Transverse colon (tissue), 4 donors: ENCODE results near the gene SYT17. TPM values are rescaled to one million over a fixed set of nuclear protein-coding genes. Genes with fewer than 3 reads are reported as not detected.

ENCODE experiments used
- DNase-seq: peaks from one replicate; pipeline ENCODE4 v3.0.0-alpha.2; 2019
- H3K27ac ChIP-seq, 4 donors: fragments of 200-600 bp; sonication (generic); 2 replicates each; pipeline ENCODE4 v1.5.1; 2016 to 2018; ENCODE audit warnings: inconsistent platforms in 4 of 4
- H3K27me3 ChIP-seq: fragments of 200-600 bp; sonication (generic); 2 replicates; pipeline ENCODE4 v1.5.1; 2017; ENCODE audit warnings: inconsistent platforms
- H3K36me3 ChIP-seq, 4 donors: fragments of 200-600 bp; sonication (generic); 2 replicates each; pipeline ENCODE4 v1.5.1; 2017 to 2019; ENCODE audit warnings: inconsistent platforms in 4 of 4
- H3K4me1 ChIP-seq, 4 donors: fragments of 200-600 bp; sonication (generic); 2 replicates each; pipeline ENCODE4 v1.5.1; 2017 to 2020; ENCODE audit warnings: inconsistent platforms in 4 of 4
- H3K4me3 ChIP-seq, 4 donors: fragments of 200-600 bp; sonication (generic); 1 replicate in 1 of 4; 2 replicates in 3 of 4; pipeline versions ENCODE4 v1.5.1 to v1.6.1; 2017 to 2019; ENCODE audit warnings: inconsistent platforms in 4 of 4
- H3K9me3 ChIP-seq, 2 donors: fragments of 200-600 bp; sonication (generic); 2 replicates each; pipeline ENCODE4 v1.5.1; 2017 to 2019; ENCODE audit warnings: inconsistent platforms in 2 of 2
- CTCF ChIP-seq, 5 experiments: fragments of 200-600 bp in 3 of 5; fragments of 450-650 bp in 2 of 5; sonication (generic) in 3 of 5; IDR thresholded peaks; 1 replicate in 2 of 5; 2 replicates in 3 of 5; pipeline ENCODE4 v1.5.1; 2016 to 2017; ENCODE audit warnings: antibody characterized with exemption in 5 of 5, inconsistent platforms in 3 of 5, mild to moderate bottlenecking in 2 of 5, moderate library complexity in 1 of 5
- EP300 ChIP-seq: sonication (generic); formaldehyde crosslinking; IDR thresholded peaks from one replicate; pipeline ENCODE4 v1.6.1; 2017; ENCODE audit warnings: antibody characterized with exemption, low read depth
- POLR2A ChIP-seq: fragments of 450-650 bp; IDR thresholded peaks from one replicate; pipeline ENCODE4 v1.6.1; 2016; ENCODE audit warnings: antibody characterized with exemption, mild to moderate bottlenecking, moderate library complexity
- POLR2AphosphoS5 ChIP-seq, 3 donors: sonication (generic); formaldehyde crosslinking; IDR thresholded peaks; one replicate each; pipeline ENCODE4 v1.6.1; 2016; ENCODE audit warnings: antibody characterized with exemption in 3 of 3
- WGBS, 2 donors: methylation state at CpG; one replicate each; pipeline ENCODE4 v1.1.5; 2018; ENCODE audit warnings: low coverage in 1 of 2; 5-methylcytosine and 5-hydroxymethylcytosine counted together
- in situ Hi-C, 4 donors: fragments of 200-750 bp; cut with MboI; loops; one replicate each; pipeline versions ENCODE4 v1.15.0 to v1.15.1; 2017; ENCODE audit warnings: low sequenced_read_pairs in 3 of 4, low pct_ligation_motif_present in 1 of 4, low pct_unique_long_range_greater_than_20kb in 1 of 4
- intact Hi-C: fragments of 100-400 bp; cut with DNase I; formaldehyde crosslinking; loops from one replicate; pipeline ENCODE4 v1.15.1; 2023; ENCODE audit warnings: low total_unique reads
- total RNA-seq, 4 donors: library from RNA; depleted of rRNA; stranded (reverse); fragments of >200 nt; gene quantifications; one replicate each; pipeline ENCODE4 v1.1.0, GENCODE V29; 2016

SYT17 gene
- total RNA-seq, 4 donors from 2014 or later: 9.1 to 51.7 (median 19.1) TPM

- WGBS, 2 donors: 86% methylated on average over 1 to 2 of the region's 2 CpGs
- H3K27me3 ChIP-seq: no peaks in the 10 kb centered on the region
- no peak overlapping the region for H3K4me3 ChIP-seq
- no peaks in the 10 kb centered on the region for H3K36me3 ChIP-seq
- intact Hi-C loops: no loop called here
- no peak for DNase-seq
- in situ Hi-C loops: no loop called here
- no peak for TF ChIP-seq POLR2A
- TF ChIP-seq CTCF (IDR thresholded peaks at IDR 0.05): no peak
- TF ChIP-seq POLR2AphosphoS5 (IDR thresholded peaks at IDR 0.05): no peak
- no peak for TF ChIP-seq EP300
- H3K9me3 ChIP-seq: no peaks in the 10 kb centered on the region
- no peaks in the 10 kb centered on the region for H3K4me1 ChIP-seq
- no peak overlapping the region for H3K27ac ChIP-seq
Measured at GRCh38 chr16:19305443-19305842, 137.4 kb downstream of the SYT17 start.

- H3K4me3 ChIP-seq: no peak overlapping the region
- in situ Hi-C loops (no loop called here), intact Hi-C loops (no loop called here)
- no peaks in the 10 kb centered on the region for H3K9me3 ChIP-seq
- 74 to 75% methylated on average over 3 to 8 of the region's 8 CpGs for WGBS, 2 donors
- H3K27ac ChIP-seq: no peak overlapping the region
- H3K4me1 ChIP-seq: no peaks in the 10 kb centered on the region
- no peaks in the 10 kb centered on the region for H3K27me3 ChIP-seq
- no peak for DNase-seq
- no peaks in the 10 kb centered on the region for H3K36me3 ChIP-seq
- TF ChIP-seq CTCF (IDR thresholded peaks at IDR 0.05) (no peak), EP300 (no peak)
Measured at GRCh38 chr16:19307587-19308241, 139.7 kb downstream of the SYT17 start.

- in situ Hi-C loops (no loop called here), intact Hi-C loops (no loop called here)
- no peak for TF ChIP-seq CTCF (IDR thresholded peaks at IDR 0.05)
- TF ChIP-seq POLR2A: no peak
- TF ChIP-seq POLR2AphosphoS5 (IDR thresholded peaks at IDR 0.05): no peak
- no peak for TF ChIP-seq EP300
- H3K27me3 ChIP-seq: no peaks in the 10 kb centered on the region
- 57 to 88% methylated on average over 1 of the region's 1 CpG for WGBS, 2 donors
- no peaks in the 10 kb centered on the region for H3K36me3 ChIP-seq
- no peaks in the 10 kb centered on the region for H3K4me1 ChIP-seq
- no peak for DNase-seq
- no peak overlapping the region for H3K27ac ChIP-seq
- H3K9me3 ChIP-seq: no peaks in the 10 kb centered on the region
- no peak overlapping the region for H3K4me3 ChIP-seq
Measured at GRCh38 chr16:19308392-19308791, 140.4 kb downstream of the SYT17 start.

GRCh38 chr16:19309178-19309577 lies 141.1 kb downstream of the SYT17 start:
- Histone ChIP-seq H3K27ac (no peak overlapping the region), H3K9me3 (no peaks in the 10 kb centered on the region), H3K27me3 (no peaks in the 10 kb centered on the region), H3K4me3 (no peak overlapping the region), H3K4me1 (no peaks in the 10 kb centered on the region), H3K36me3 (no peaks in the 10 kb centered on the region)
- in situ Hi-C loops (no loop called here), intact Hi-C loops (no loop called here)
- 78 to 79% methylated on average over 5 of the region's 5 CpGs for WGBS, 2 donors
- TF ChIP-seq EP300 (no peak), POLR2AphosphoS5 (IDR thresholded peaks at IDR 0.05) (no peak)
- DNase-seq: no peak
